Measurements from ENCODE around the gene FERMT2.
"Not testable (repeated sequence)": the region's sequence is repeated elsewhere in the genome, so short reads cannot be mapped to it uniquely, and the experiment has no call there.

FERMT2 gene

GRCh38 chr14:52868911-52869618, 81.8 kb downstream of the FERMT2 start:
- no peak for DNase-seq (ENCODE audit: low read depth, low spot score)

DNA sequence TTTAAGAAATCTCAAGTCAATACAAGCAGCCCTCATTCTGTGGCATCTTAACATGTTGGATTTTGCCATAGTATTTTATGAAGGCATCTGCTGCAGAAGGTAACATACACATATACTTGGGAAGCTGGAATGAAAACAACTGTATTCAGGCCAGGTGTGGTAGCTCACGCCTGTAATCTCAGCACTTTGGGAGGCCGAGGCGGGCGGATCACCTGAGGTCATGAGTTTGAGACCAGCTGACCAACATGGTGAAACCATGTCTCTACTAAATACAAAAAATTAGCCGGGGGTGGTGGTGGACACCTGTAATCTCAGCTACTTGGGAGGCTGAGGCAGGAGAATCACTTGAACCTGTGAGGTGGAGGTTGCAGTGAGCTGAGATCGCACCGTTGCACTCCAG, 86.0 kb downstream of the FERMT2 start:
- DNase-seq (ENCODE audit: low read depth, low spot score): not testable (repeated sequence)

DNA sequence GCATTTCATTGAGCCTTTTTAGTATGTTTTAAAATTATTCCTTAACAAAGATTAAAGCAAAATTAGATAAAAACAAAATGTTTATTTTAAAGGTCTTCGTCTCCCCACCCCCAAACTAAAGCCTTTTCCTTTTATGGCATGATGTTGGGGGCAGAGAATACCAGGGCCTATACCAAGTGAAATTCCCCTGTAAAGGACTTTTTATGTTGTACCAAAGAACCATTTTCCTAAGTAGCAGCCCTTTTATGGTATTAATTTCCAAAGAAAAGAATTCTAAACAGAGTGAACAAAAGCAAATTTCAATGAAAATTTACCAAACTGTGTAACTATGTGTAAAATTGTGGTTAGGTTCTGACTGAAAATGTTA, 87.5 kb downstream of the FERMT2 start:
- no peak for DNase-seq (ENCODE audit: low read depth, low spot score)

- DNase-seq (ENCODE audit: low read depth, low spot score): no peak
Measured at GRCh38 chr14:52862632-52863333, 88.1 kb downstream of the FERMT2 start.

- no peak for DNase-seq (ENCODE audit: low read depth, low spot score)
Measured at GRCh38 chr14:52861403-52861802, 89.4 kb downstream of the FERMT2 start.

DNA sequence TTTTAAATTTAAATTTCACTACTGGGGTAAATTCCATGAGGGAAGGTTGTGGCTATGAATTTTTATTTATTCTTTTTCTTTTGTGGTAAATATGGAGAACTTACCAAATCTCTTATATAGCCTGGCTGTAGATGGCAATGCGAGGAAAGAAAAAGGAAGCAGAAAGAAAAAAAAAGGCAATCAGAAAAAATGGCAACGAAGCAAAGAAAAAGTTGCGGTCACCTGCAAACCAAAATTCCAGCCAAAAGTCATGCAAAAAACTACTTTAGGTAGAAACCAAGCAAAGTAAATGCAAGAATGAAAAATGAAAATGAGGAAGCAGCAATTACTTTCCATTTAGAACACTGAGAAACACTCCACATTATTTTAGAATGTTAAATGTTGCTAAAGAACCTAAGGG, 89.9 kb downstream of the FERMT2 start:
- DNase-seq (ENCODE audit: low read depth, low spot score): no peak

GRCh38 chr14:52860209-52860608, 90.6 kb downstream of the FERMT2 start:
- DNase-seq (ENCODE audit: low read depth, low spot score): no peak

DNA sequence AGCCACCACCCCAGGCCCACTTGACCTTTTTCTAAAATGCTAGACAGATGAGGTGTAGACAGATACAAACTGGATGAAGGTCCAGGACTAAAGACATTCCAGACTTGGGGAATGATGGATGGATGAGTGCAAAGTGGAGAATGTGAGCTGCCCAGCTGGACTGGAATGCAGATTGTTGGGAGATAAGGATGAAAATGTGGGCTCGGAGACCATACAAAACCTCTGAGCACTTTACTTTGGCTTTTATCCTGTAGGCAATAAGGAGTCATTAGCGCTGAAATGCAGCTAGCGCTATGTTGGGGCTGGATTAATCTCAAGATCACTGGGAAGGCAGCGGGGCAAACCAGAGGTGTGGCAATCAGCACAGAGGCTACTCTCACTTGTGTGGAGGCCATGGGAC, 94.7 kb downstream of the FERMT2 start:
- no peak for DNase-seq (ENCODE audit: low read depth, low spot score)

- DNase-seq (ENCODE audit: low read depth, low spot score): no peak
Measured at GRCh38 chr14:52853522-52853854, 97.4 kb downstream of the FERMT2 start.

DNA sequence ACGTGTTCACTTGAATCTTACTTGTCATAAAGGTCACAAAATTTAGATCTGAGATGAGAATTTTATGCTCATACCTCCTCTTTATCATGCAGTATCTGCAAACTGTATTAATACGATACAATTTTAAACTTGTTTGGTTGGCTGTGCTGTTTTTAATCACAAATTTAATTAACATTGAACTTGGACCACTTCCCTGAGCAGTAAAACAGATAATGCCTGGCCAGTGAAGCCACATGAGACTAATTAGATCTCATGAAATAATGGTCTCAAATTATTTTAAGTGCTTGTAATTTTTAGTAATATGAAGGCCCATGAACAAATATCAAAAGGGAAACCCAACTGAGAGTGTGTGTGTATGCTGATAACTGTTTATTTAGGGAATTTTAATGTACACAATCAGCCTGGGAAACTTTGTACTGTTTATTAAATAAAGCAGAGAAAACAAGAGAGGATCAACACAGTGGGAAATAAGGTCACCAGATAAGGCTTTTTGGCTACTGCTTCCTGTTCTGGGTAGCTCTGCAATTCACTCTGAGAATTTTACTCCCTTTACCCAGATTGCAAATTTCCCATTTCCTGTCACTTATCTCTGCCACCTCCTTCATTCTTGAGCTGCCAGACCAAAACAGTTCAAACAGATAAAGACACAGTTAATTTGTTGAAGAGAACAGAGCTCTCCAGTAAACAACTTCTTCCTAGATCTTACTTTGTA, 97.9 kb downstream of the FERMT2 start:
- DNase-seq (ENCODE audit: low read depth, low spot score): no peak

GRCh38 chr14:52850451-52850909, 100.4 kb downstream of the FERMT2 start:
- no peak for DNase-seq (ENCODE audit: low read depth, low spot score)

- DNase-seq (ENCODE audit: low read depth, low spot score): peak; percentile 39
Measured at GRCh38 chr14:52848626-52849025, 102.2 kb downstream of the FERMT2 start.

DNA sequence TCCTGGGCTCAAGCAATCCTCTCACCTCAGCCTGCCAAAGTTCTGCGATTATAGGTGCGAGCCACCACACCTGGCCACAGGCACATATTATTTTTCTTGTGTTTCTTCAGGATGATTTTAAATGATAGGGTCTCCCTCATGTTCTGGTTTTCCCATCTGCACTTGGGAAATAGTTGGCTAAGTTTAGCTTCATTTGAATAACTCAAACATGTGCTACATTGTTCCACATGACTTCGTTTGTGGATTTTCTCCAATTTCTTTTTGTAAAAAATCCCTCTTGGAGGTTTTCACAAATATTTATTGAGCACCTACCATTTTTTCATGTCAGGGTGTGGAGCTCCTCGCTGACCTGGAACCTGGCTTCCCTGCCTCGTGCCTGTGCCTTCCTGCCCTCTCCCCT, 104.3 kb downstream of the FERMT2 start:
- no peak for DNase-seq (ENCODE audit: low read depth, low spot score)

DNA sequence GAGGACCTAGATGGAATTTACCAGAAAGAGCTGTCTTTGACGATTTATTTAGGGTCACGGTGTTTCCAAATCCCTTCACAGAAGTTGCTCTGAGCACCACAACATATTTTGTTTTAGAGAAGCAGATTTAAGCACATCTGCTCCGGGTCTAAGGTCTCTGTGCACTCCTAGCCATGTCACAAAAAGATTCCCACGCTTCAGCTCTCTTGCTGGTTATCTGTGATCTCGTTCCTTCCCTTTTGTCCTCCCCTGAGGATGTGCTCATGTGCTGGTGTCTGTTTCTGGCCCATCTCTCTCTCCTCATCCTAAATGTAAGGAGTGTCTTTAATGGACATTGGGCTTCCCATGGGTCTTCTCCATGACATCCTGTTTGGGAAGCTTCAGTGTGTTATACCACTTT, 105.8 kb downstream of the FERMT2 start:
- no peak for DNase-seq (ENCODE audit: low read depth, low spot score)

DNA sequence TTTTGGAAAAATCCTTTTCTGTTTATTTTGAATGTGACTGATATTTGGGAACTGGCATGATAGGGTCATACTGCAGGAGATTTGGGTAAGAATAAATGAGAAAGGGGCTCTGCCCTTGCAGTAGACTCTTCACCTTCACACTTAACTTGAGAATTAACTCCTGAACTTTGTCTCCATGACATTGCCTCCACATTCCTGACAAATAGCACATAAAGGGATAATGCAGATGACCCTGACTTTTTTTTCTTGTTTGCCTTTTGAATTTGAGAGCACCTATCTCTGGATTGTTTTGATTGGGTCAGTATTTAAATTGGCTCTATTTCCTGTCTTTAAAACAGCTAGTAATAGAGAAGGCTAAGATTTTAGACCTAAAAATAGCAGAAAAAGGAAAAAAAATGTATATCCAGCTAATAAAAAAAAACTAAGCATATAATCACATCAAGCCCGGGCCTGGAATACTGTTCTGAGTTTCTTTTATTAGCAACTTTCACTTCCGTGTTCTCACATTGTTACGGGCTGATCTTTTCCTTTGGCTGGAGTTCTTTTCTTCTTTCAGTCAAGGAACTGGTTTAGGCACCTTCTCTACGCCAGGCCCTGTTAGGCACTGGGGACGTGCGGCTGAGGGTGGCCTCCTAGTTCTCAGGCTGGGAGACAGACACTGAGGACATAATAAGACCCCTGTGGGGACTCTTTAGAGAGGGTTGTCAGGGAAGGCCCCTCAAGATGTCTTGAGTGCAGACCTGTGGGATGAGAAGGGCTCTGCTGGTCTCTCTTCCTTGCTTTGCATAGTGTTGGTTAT, 106.4 kb downstream of the FERMT2 start:
- DNase-seq (ENCODE audit: low read depth, low spot score): no peak

- no peak for DNase-seq (ENCODE audit: low read depth, low spot score)
Measured at GRCh38 chr14:52840877-52841276, 110.0 kb downstream of the FERMT2 start.

- no peak for DNase-seq (ENCODE audit: low read depth, low spot score)
Measured at GRCh38 chr14:52837451-52837850, 113.4 kb downstream of the FERMT2 start.

- DNase-seq (ENCODE audit: low read depth, low spot score): no peak
Measured at GRCh38 chr14:52836063-52836462, 114.8 kb downstream of the FERMT2 start.

GRCh38 chr14:52835122-52835903, 115.5 kb downstream of the FERMT2 start:
- no peak for DNase-seq (ENCODE audit: low read depth, low spot score)

DNA sequence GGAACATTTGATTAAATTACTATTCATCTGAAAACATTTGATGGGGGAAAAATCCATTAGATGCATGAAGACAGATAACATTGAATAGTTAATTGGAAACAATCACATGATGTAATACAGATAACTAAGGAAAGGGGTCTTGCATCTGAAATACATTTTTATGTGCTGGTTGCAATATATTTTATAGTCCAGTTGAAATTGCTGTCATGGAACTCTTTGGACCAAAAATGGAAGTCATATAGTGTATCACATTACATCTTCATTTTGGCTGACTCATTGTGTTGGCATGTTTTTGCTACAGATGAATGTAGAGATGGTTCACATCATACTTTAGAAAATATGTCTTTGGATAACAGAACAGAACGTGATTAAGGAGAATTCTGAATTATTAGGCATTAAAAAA, 116.4 kb downstream of the FERMT2 start:
- peak; percentile 55 for DNase-seq (ENCODE audit: low read depth, low spot score)

- DNase-seq (ENCODE audit: low read depth, low spot score): no peak
Measured at GRCh38 chr14:52833891-52834290, 117.0 kb downstream of the FERMT2 start.

All from brain pericyte (primary cell).